Fibroblast of lung (primary cell): ENCODE measurements around the gene ADAMTS14. TPM values are rescaled to one million over a fixed set of nuclear protein-coding genes. Genes with fewer than 3 reads are reported as not detected.

Experiments used
- DNase-seq, 2 donors: peaks; one replicate each; pipeline versions ENCODE4 v3.0.0 to v3.0.0-alpha.2; 2010; ENCODE audit warnings: low read depth in 2 of 2
- H2AFZ ChIP-seq: 2 replicates; pipeline ENCODE4 v1.5.1; 2012; ENCODE audit warnings: low read length, control low read depth, inconsistent platforms
- H3K27ac ChIP-seq: 2 replicates; pipeline ENCODE4 v1.5.1; 2011; ENCODE audit warnings: low read length, control low read depth; ENCODE audit not compliant: insufficient read depth
- H3K27me3 ChIP-seq: 2 replicates; pipeline ENCODE4 v1.5.1; 2011; ENCODE audit warnings: mild to moderate bottlenecking, low read length; ENCODE audit not compliant: control insufficient read depth, insufficient read depth
- H3K36me3 ChIP-seq: 2 replicates; pipeline ENCODE4 v1.5.1; 2011; ENCODE audit warnings: low read length; ENCODE audit not compliant: control insufficient read depth, insufficient read depth
- H3K4me1 ChIP-seq: 2 replicates; pipeline ENCODE4 v1.5.1; 2011; ENCODE audit warnings: low read length; ENCODE audit not compliant: control insufficient read depth, insufficient read depth; ENCODE audit errors: extremely low read depth
- H3K4me2 ChIP-seq: 2 replicates; pipeline ENCODE4 v1.5.1; 2011; ENCODE audit warnings: low read length, control low read depth; ENCODE audit not compliant: insufficient read depth; ENCODE audit errors: extremely low read depth
- H3K4me3 ChIP-seq, 4 experiments: fragments of 200-600 bp in 1 of 4; sonication (generic) in 1 of 4; replicated peaks in 1 of 4; 2 replicates each; pipeline ENCODE4 v1.5.1; 2011 to 2016; ENCODE audit warnings: low read length in 4 of 4, low read depth in 3 of 4, mild to moderate bottlenecking in 3 of 4, control low read depth in 2 of 4, inconsistent platforms in 1 of 4, mixed read lengths in 1 of 4; ENCODE audit not compliant: insufficient read depth in 1 of 4; ENCODE audit errors: control extremely low read depth in 1 of 4
- H3K79me2 ChIP-seq: 2 replicates; pipeline ENCODE4 v1.5.1; 2012; ENCODE audit warnings: mild to moderate bottlenecking, low read length, inconsistent platforms; ENCODE audit not compliant: control insufficient read depth, insufficient read depth
- H3K9ac ChIP-seq: 2 replicates; pipeline ENCODE4 v1.5.1; 2011; ENCODE audit warnings: mild to moderate bottlenecking, low read length, control low read depth; ENCODE audit not compliant: insufficient read depth
- H3K9me3 ChIP-seq: 2 replicates; pipeline ENCODE4 v1.5.1; 2012; ENCODE audit warnings: low read depth, low read length; ENCODE audit not compliant: control insufficient read depth, insufficient read depth
- H4K20me1 ChIP-seq: 2 replicates; pipeline ENCODE4 v1.5.1; 2011; ENCODE audit warnings: low read length; ENCODE audit not compliant: control insufficient read depth, insufficient read depth; ENCODE audit errors: extremely low read depth
- EZH2 ChIP-seq: IDR thresholded peaks from 2 replicates; pipeline ENCODE4 v1.5.1; 2012; ENCODE audit warnings: low read length, control low read depth, mild to moderate bottlenecking; ENCODE audit errors: missing control alignments
- polyA plus RNA-seq, 2 donors: library from polyadenylated mRNA; depleted of rRNA in 1 of 2; stranded (reverse) in 1 of 2; unstranded in 1 of 2; fragments of >200 nt; gene quantifications; 2 replicates each; pipeline ENCODE4 v1.2.1, GENCODE V29; 2011 to 2012; ENCODE audit warnings: missing spikeins in 1 of 2
- total RNA-seq: library from RNA; depleted of rRNA; stranded (reverse); fragments of >200 nt; gene quantifications from 2 replicates; pipeline ENCODE4 v1.2.1, GENCODE V29; 2014
- TF ChIP-seq, protein P1 (sequence below), 2 donors: IDR thresholded peaks in 1 of 2; conservative IDR thresholded peaks in 1 of 2; 1 replicate in 1 of 2; 2 replicates in 1 of 2; pipeline ENCODE4 v1.5.1; 2011 to 2012; ENCODE audit warnings: low read length in 2 of 2, control low read depth in 1 of 2, inconsistent platforms in 1 of 2, low read depth in 1 of 2, mild to moderate bottlenecking in 1 of 2

Gene ADAMTS14
- total and polyA plus RNA-seq, 2 donors (not counting 1 experiment from before 2014, with no cell fraction given), result 4.1 to 6.2 TPM

DNA sequence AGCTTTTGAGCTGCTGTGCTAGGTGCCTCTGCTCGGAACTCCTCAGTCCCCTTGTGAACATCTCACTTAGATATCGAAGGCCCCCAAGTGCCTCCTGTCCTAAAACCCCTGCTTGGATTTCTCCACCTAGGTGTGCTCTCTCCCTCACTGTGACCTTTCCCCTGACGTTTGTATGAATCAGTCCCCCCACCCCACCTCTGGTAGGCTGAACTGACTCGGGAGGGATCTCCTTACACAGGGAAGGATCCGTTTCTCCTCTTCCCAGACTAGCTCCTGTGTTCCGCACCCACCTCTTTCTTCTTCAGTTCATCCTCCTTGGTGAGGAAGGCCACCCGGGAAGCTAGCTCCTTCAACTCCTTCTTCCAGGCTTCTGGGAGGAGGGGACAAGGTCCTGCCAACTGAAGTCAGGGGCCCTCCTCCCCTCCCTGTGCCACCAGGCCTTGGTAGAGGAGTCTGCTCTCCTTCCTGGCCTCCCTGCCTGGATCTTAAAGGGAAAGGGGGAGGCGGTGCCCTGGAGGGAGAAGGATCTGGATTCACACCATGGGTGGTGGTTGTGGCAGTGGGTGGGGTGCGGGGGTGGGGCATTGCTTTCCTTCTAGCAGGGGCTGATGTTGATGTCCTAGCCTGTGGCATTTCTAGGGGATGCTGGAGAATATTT, 106.1 kb downstream of the ADAMTS14 start:
- H3K9ac ChIP-seq, result no peak overlapping the region
- H3K4me1 ChIP-seq, result no peaks in the 10 kb centered on the region
- H3K36me3 ChIP-seq, result no peaks in the 10 kb centered on the region
- H4K20me1 ChIP-seq, result no peaks in the 10 kb centered on the region
- peaks cover 21% of the 10 kb centered on the region for H3K27me3 ChIP-seq
- no peaks in the 10 kb centered on the region for H3K9me3 ChIP-seq
- H3K4me3 ChIP-seq, result no peak overlapping the region
- TF ChIP-seq EZH2, result no peak
- TF ChIP-seq, protein P1, sequence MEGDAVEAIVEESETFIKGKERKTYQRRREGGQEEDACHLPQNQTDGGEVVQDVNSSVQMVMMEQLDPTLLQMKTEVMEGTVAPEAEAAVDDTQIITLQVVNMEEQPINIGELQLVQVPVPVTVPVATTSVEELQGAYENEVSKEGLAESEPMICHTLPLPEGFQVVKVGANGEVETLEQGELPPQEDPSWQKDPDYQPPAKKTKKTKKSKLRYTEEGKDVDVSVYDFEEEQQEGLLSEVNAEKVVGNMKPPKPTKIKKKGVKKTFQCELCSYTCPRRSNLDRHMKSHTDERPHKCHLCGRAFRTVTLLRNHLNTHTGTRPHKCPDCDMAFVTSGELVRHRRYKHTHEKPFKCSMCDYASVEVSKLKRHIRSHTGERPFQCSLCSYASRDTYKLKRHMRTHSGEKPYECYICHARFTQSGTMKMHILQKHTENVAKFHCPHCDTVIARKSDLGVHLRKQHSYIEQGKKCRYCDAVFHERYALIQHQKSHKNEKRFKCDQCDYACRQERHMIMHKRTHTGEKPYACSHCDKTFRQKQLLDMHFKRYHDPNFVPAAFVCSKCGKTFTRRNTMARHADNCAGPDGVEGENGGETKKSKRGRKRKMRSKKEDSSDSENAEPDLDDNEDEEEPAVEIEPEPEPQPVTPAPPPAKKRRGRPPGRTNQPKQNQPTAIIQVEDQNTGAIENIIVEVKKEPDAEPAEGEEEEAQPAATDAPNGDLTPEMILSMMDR (conservative IDR thresholded peaks at IDR 0.05 in 1 of 2, IDR thresholded peaks at IDR 0.05 in 1 of 2; ENCODE audit: low read depth in 1 of 2, low read length in 2 of 2), result no peak
- no peak overlapping the region for H3K27ac ChIP-seq
- no peak overlapping the region for H3K4me2 ChIP-seq
- H2AFZ ChIP-seq, result no peak overlapping the region
- no peak for DNase-seq
- H3K79me2 ChIP-seq, result no peaks in the 10 kb centered on the region

- Histone ChIP-seq H3K4me2 (no peak overlapping the region), H3K36me3 (no peaks in the 10 kb centered on the region), H3K27me3 (peaks cover 24% of the 10 kb centered on the region), H3K4me1 (no peaks in the 10 kb centered on the region), H3K79me2 (no peaks in the 10 kb centered on the region), H3K9me3 (no peaks in the 10 kb centered on the region), H3K27ac (no peak overlapping the region), H3K9ac (no peak overlapping the region), H3K4me3 (no peak overlapping the region), H2AFZ (no peak overlapping the region), H4K20me1 (no peaks in the 10 kb centered on the region)
- DNase-seq, result no peak
- no peak for TF ChIP-seq EZH2
- TF ChIP-seq, protein P1 (conservative IDR thresholded peaks at IDR 0.05 in 1 of 2, IDR thresholded peaks at IDR 0.05 in 1 of 2; ENCODE audit: low read depth in 1 of 2, low read length in 2 of 2), result no peak
Measured at GRCh38 chr10:70779088-70779487, 106.8 kb downstream of the ADAMTS14 start.

GRCh38 chr10:70779511-70780369, 107.4 kb downstream of the ADAMTS14 start:
- peaks cover 20% of the 10 kb centered on the region for H3K27me3 ChIP-seq
- H3K79me2 ChIP-seq, result no peaks in the 10 kb centered on the region
- no peaks in the 10 kb centered on the region for H3K9me3 ChIP-seq
- H3K27ac ChIP-seq, result no peak overlapping the region
- no peaks in the 10 kb centered on the region for H4K20me1 ChIP-seq
- no peaks in the 10 kb centered on the region for H3K4me1 ChIP-seq
- H3K4me3 ChIP-seq, result no peak overlapping the region
- no peak overlapping the region for H2AFZ ChIP-seq
- no peaks in the 10 kb centered on the region for H3K36me3 ChIP-seq
- DNase-seq, result no peak
- H3K4me2 ChIP-seq, result no peak overlapping the region
- no peak for TF ChIP-seq EZH2
- TF ChIP-seq, protein P1 (conservative IDR thresholded peaks at IDR 0.05 in 1 of 2, IDR thresholded peaks at IDR 0.05 in 1 of 2; ENCODE audit: low read depth in 1 of 2, low read length in 2 of 2), result no peak
- H3K9ac ChIP-seq, result no peak overlapping the region
